GM21786 (cell line): ENCODE data around the gene B3GAT2.
"Not testable (repeated sequence)": the region's sequence is repeated elsewhere in the genome, so short reads cannot be mapped to it uniquely, and the experiment has no call there.

ENCODE experiments used
- ATAC-seq: cut with Tn5 transposase; IDR thresholded peaks from one replicate; pipeline ENCODE4 v1.9.1; 2021; ENCODE audit not compliant: unreplicated experiment

The B3GAT2 gene, protein sequence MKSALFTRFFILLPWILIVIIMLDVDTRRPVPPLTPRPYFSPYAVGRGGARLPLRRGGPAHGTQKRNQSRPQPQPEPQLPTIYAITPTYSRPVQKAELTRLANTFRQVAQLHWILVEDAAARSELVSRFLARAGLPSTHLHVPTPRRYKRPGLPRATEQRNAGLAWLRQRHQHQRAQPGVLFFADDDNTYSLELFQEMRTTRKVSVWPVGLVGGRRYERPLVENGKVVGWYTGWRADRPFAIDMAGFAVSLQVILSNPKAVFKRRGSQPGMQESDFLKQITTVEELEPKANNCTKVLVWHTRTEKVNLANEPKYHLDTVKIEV

DNA sequence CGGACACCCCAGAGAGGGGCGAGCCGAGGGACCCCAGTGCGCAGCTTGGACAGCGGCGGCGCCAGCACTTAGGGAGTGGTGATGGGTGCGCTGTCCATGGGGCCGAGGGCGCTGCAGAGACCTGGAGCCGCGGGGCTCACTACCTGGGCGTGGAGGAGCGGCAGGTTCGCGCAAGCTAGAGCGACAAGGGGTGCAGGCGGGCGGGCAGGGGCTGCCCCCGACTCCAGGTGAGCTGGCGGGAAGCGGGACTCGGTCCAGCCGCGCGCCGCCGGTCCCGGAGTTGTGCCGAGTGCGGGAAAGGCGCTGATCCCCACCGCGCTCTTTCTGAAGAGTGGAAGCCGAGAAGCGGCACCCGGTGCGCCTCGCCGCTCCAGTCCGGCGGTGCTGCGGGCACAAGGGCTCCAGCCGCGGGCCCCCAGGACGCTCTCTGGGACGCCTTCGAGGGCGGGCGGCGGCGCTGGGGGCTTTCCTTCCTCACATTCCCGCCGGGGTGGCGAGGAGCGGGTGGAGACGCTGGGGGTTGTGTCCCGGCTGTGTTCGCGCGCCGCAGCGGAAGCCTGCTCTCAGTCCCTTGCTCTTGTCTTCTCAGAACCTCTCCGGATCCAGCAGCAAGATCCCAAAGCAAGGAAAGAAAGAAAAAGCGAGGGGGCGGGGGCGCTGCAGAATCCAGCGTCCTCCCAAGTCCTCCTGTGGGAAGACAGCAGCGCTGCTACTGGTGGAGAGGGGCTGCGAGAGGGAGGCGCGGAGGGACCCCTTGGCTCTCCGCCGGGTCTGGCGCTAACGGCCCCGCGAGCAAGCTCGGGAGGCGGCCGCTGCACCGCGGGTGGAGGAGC lies at the start of gene B3GAT2:
B3GAT2 (minus strand) TSS at position 610 of the 833 bp plus-strand sequence. CDS start 631 bp downstream, outside the sequence.
- ATAC-seq: peak; percentile 11

DNA sequence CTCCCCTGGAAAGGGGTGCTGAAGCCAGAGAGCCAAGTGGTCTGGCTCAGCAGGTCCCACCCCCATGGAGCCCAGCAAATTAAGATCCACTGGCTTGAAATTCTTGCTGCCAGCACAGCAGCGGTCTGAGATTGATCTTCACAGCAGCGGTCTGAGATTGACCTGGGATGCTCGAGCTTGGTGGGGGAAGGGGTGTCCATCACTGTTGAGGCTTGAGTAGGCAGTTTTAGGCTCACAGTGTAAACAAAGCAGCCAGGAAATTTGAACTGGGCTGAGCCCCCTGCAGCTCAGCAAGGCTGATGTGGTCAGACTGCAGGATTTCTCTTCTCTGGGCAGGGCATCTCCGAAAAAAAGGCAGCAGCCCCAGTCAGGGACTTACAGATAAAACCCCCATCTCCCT lies 41.3 kb upstream of the B3GAT2 start:
- ATAC-seq: no peak

DNA sequence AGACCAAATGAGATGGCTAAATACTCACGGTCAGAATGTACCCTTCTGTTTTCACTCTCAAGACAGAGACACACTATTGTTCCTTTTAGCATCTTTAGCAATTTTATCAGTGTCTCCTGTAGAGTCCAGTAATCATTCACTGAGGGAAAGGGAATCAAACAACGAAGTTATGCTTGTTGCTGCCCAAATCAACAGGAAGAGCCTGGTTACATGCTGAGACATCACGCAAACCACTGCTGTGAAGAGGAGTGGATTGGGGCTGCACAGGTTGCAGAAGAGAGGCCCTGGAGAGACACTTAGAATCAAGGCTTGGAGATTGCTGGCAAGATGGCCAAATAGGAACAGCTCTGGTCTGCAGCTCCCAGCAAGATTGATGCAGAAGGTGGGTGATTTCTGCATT lies 40.5 kb upstream of the B3GAT2 start:
- no peak for ATAC-seq

DNA sequence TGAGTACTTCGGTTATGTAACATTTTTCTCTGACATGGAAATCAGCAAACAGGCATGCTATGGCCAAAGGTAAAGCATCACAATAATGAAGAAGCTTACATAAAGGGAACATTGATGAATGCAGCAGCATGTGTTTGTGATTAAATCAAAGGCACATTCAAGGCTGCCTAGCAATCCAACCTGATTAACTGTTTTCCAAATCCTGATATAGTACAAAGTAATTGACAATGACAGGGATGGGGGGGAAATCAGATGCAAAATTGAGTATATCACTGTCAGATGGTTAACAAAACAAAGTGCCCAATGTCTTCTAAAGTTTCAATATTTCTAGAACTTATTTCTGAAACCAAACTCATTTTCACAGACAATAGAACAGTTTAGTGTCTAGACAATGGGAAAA lies 39.2 kb upstream of the B3GAT2 start:
- ATAC-seq: no peak

DNA sequence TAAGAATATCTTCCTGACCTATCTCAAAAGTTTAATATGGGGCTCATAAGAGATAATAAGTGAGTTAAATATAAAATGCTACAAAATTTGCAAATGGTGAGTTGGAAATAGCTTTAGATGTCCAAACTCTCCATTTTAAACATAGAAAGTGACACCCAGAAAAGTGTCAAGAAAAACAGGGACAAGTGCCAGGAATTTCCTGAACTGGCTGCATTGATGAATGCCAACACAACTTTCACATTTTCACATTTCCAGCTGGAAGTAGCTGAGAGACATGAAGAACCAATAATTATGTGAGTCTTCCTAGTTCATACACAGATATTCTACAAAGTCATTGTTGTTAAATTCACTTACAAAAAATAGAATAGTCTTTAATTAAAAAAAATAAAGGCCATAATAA lies 38.6 kb upstream of the B3GAT2 start:
- ATAC-seq: no peak

DNA sequence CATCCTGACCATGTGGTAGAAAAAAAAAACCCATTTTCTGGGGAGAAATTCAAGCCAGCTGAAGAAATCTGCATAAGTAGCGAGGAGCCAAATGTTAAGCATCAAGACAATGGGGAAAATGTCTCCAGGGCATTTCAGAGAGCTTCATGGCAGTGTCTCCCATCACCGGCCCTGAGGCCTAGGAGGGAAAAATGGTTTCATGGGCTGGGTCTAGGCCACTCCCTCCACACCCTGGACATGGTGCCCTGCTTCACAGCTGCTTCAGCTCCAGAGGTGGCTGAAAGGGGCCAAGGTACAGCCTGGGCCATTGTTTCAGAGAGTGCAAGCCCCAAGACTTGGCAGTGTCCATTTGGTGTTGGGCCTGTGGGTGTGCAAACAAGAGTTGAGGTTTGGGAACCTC lies 34.4 kb upstream of the B3GAT2 start:
- ATAC-seq: no peak

DNA sequence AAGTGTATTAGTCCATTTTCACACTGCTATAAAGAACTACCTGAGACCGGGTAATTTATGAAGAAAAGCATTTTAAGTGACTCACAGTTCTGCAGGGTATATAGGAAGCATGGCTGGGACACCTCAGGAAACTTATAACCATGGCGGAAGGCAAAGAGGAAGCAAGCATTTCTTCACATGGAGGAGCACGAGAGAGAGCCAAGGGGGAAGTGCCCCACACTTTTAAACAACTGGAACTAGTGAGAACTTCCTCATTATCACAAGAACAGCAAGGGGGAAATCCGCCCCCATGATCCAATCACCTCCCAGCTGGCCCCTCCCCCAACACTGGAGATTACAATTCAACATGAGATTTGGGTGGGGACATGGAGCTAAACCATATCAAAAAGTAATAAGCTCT lies 28.3 kb upstream of the B3GAT2 start:
- ATAC-seq: no peak

DNA sequence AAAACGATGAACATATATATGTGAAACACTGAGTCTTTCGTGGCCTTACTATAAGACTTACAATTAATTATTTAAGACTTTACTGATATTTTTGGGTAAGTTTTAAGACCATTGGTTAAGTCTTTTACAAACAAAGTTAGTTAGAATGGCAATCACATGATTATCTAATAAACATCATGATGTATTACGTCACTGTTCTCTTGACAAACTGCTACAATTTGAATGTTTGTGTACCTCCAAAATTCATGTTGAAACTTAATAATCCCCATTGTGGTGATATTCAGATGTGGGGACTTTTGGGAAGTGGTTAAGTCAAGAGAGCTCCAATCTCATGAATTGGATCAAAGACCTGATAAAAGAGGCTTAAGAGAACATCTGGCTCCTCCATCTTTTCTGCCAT lies 25.9 kb upstream of the B3GAT2 start:
- no peak for ATAC-seq

DNA sequence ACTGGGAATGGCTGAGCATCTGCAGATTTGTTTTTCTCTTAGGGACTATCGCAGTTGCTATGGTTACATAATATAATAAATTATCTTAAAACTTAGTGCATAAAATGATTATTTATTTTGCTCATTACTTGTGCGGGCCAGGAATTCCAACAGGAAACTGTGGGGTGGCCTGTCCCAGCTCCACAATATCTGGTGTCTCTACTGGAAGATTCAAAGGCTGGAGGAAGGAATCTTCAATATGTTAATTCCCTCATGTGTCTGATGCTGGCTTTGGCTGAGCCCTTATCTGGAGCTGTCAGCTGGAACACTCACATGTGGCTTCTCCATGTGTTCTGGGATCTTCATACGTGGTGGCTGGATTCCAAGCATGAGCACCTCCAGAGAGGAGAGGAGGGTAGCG lies 23.9 kb upstream of the B3GAT2 start:
- ATAC-seq: no peak

DNA sequence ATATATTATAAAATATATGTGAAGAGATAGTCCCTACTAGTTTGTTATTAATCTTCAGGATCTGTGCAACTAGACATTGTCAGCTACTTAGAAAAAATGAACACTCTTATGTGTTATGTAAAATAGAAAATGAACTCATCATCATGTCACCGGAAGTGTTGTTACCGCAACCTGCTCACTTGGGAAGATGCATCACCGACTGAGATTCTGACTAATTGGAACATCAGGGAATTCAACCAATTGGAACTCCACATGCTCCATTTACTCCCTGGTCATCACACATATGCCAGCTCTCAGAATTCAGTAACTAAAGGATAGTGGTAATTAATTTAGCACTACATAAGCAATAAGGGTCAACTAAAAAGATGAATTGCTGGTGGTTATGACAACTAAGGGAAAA lies 16.7 kb upstream of the B3GAT2 start:
- ATAC-seq: no peak

DNA sequence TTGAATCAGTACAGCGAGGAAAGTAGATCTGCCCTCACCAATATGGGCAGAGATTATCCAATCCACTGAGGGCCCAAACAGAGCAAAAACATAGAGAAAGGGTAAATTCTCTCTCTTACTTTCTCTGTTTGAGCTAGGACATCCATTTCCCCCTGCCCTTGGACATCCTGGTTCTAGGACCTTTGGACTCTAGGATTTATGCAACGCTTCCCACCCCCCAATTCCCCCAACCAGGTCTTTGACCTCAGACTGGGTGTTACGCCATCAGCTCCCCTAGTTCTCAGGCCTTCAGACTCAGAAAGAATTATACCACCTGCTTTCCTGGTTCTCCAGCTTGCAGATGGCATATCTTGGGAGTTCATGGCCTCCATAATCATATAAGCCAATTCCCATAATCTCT lies 10.2 kb upstream of the B3GAT2 start:
- no peak for ATAC-seq

DNA sequence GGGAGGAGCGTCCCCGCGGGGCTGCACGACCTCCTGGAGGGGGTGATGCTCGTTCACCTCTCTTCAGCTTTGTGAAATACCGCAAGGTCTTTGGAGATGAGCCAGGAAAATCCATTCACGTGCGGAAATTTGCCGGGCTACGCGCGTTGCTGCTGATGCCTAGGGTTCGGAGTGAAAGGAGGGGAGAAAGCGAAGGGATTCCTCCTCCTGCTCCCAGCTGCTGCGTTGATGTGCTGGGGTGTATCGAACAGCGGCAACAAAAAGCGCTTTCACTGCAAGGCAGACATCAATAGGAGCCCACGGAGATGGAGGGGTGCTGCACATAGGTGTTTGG lies 391 bp upstream of the B3GAT2 start:
- no peak for ATAC-seq

DNA sequence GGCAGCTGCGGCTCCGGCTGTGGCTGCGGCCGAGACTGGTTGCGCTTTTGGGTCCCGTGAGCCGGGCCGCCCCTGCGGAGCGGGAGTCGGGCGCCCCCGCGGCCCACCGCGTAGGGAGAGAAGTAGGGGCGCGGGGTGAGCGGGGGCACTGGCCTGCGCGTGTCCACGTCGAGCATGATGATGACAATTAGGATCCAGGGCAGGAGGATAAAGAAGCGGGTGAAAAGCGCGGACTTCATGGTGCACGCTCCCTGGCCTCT lies 739 bp downstream of the B3GAT2 start:
- ATAC-seq: peak; percentile 10

DNA sequence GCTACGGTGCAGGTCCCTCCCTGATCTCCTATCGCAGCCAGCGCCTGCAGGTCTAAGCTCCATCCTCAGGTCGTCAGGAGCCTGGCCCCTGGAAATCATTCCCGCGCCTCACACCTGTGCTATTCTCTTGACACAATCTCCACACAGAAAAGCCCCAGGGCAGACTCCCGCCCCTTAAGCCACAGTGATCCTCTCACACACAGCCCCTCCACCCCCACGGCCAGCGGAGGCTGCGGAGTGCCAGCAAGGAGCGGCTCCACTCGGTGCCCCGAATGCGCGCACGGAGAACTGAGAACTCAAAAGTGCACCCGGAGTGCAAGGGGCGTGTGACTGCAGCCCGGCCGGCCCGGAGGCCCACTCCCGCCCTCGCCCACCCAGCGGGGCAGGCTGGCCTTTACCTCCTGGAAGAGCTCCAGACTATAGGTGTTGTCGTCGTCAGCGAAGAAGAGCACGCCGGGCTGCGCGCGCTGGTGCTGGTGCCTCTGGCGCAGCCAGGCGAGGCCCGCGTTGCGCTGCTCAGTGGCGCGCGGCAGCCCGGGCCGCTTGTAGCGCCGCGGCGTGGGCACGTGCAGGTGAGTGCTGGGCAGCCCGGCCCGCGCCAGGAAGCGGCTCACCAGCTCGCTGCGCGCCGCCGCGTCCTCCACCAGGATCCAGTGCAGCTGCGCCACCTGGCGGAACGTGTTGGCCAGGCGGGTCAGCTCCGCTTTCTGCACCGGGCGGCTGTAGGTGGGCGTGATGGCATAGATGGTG lies 1.2 kb downstream of the B3GAT2 start:
- peak; percentile 95 for ATAC-seq

DNA sequence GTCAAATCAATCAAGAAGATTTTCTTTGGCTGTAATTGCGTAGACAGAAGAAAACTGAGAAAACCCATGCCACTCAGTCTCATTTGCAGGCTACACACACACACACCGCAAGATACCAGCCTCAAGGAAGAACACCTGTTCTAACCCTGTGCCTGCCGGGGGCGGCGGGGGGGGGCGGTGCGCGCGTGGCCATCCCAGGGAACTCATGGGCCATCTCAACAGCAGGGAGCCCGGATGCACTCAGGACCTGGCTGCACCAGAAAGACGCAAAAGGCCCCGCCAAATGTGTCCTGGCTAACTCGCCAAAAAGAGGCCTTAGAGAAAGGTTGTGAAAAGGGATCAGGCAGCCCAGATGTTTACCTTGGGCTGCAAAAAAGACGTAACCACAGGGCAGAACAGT lies 2.1 kb downstream of the B3GAT2 start:
- ATAC-seq: no peak

DNA sequence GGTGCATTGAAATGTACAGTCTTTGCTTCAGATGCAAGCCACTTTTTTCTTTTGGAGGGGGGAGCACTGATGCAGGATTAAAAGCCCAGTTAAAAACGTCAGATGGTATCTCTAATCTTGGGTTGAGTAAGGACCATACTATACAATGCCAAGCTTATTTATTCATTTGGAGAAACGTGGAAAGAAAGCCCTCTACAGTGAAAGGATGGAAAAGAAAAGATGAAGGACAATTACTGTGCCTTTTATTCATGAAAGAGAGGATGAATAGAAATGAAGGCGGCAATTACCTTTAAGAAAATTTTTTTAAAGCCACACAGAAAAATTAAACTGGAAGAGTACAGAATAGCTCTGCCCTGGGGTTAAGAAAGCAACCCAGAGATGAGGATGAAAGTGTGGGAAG lies 2.7 kb downstream of the B3GAT2 start:
- ATAC-seq: no peak

DNA sequence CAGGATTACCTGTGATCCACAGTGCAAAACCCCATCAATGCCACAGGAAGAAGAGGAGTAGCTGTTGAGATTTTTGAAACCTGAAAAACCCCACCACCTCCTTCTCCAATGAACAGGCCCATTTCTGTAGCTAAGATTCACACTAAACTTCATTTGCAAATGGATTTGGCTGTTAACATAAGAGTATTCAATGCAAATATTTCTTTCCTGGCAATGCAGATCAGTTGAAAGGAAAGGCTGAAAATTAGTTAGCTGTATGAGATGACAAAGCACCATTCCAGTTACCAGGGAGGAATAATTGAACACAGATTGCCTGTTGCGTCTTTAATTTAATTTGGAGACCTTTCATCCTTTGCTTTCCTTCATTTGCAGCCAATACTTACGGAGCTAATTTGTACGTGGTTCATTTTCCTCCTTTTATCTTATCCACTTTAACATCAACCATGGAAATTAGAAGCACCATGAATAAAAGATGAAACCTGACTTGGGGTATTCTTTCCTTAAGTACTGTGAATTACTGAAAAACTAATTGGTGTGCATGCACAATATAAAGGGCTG lies 4.2 kb downstream of the B3GAT2 start:
- ATAC-seq: no peak

DNA sequence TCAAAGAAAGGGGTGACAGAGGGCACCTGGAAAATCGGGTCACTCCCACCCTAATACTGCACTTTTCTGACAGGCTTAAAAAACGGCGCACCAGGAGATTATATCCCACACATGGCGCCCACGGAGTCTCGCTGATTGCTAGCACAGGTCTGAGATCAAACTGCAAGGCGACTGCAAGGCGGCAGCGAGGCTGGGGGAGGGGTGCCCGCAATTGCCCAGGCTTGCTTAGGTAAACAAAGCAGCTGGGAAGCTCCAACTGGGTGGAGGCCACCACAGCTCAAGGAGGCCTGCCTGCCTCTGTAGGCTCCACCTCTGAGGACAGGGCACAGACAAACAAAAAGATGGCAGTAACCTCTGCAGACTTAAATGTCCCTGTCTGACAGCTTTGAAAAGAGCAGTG lies 12.5 kb downstream of the B3GAT2 start:
- ATAC-seq: not testable (repeated sequence)

DNA sequence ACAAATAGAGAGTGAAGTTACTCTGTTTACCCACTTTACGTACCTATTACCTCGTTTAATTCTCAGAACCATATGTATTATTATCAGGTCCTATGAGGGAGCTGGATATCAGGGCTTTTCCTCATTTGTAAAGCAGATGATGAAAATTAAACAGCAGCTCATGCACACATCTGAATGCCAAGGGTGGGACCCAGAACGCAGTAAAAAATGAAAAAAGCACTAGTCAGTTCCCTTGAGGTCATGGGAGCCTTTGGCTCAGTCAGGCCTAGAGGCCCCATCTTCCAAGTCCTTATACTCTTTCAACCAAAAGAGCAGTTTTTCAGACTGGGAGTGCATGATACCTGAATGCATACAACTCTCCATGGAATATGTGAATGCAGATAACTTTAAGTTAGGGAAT lies 23.0 kb downstream of the B3GAT2 start:
- no peak for ATAC-seq

DNA sequence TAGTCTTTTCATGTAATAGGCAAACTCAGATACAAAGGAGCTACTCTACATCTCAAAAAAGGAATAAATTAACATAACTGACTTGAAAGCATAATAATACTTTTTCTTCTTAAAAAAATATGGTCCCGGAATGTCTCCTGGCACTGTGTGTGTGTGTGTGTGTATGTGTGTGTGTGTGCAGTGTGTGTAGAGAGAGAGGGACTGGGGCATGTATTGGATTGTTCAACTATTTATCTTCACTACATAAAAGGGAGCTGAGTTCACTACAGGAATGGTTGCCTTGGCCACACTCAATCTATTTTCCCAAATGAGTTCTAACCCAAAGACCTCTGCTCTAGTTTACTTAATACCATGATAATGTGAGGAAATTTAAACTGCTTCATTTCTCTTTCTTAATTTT lies 51.1 kb downstream of the B3GAT2 start:
- no peak for ATAC-seq

DNA sequence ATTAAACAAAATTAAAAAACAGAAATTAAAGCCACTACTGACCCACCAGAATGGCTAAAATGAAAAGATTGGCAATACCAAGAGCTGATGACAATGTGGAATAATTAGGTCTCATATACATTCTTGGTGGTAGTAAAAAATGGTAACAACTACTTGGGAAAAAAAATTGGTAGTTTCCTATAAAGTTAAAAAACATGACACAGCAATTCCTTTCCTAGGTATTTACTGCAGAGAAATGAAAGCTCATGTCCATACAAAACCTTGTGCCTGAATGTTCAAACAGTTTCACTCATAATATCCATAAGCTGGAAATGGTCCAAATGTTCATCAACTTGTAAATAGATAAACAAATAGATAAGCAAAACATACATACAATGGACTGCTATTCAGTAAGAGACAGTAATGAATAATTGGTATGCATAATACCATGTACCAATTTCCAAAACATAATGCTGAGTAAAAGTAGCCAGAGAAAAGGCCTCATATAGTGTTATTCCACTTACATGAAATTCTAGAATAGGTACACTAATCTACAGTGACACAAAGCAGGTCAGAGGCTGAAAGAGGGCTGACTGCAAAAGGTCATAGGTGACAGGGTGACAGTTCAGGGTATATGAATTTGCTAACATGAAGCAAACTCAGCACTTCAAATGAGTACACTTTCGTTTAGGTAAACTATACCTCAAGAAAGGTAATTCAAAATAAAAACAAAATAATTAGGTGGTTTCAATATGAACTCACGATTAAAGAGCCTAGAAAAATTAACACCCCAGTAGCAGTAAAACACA lies 53.0 kb downstream of the B3GAT2 start:
- ATAC-seq: no peak
